Chondrocyte (in vitro differentiated cells): ENCODE results near the gene JMJD7. TPM values are rescaled to one million over a fixed set of nuclear protein-coding genes. Genes with fewer than 3 reads are reported as not detected.

Experiments used
- DNase-seq: peaks from one replicate; pipeline ENCODE4 v3.0.0; 2021; ENCODE audit warnings: mixed read lengths, low spot score
- H3K27ac Mint-ChIP-seq: one replicate; pipeline ENCODE4 v1.8.0; 2021; ENCODE audit warnings: mild to moderate bottlenecking, moderate library complexity, mixed read lengths; ENCODE audit not compliant: unreplicated experiment
- H3K27me3 Mint-ChIP-seq: 2 replicates; pipeline ENCODE4 v1.8.0; 2021; ENCODE audit warnings: low read depth, mixed read lengths
- H3K36me3 Mint-ChIP-seq: 2 replicates; pipeline ENCODE4 v1.8.0; 2021; ENCODE audit warnings: low read depth, mixed read lengths
- H3K4me1 Mint-ChIP-seq: 2 replicates; pipeline ENCODE4 v1.8.0; 2021; ENCODE audit warnings: low read depth, mild to moderate bottlenecking, mixed read lengths
- H3K4me3 Mint-ChIP-seq: one replicate; pipeline ENCODE4 v1.8.0; 2021; ENCODE audit warnings: mild to moderate bottlenecking, moderate library complexity, mixed read lengths; ENCODE audit not compliant: unreplicated experiment
- H3K9me3 Mint-ChIP-seq: 2 replicates; pipeline ENCODE4 v1.8.0; 2021; ENCODE audit warnings: low read depth, mixed read lengths
- CTCF ChIP-seq: fragments of 200-600 bp; sonication (generic); IDR thresholded peaks from 2 replicates; pipeline ENCODE4 v1.5.0; 2021; ENCODE audit warnings: antibody characterized with exemption, mild to moderate bottlenecking, moderate library complexity
- total RNA-seq: library from RNA; stranded (reverse); gene quantifications from 3 replicates; pipeline ENCODE4 v1.2.1, GENCODE V29; 2021

Gene JMJD7
- total RNA-seq, 1 donor from 2014 or later, result 5.2 TPM

- no peak for DNase-seq
- H3K27me3 Mint-ChIP-seq, result no peaks in the 10 kb centered on the region
- peaks cover 13% of the 10 kb centered on the region for H3K4me1 Mint-ChIP-seq
- no peak overlapping the region for H3K4me3 Mint-ChIP-seq
- no peaks in the 10 kb centered on the region for H3K9me3 Mint-ChIP-seq
- H3K27ac Mint-ChIP-seq, result no peak overlapping the region
- TF ChIP-seq CTCF, result no peak
- peaks cover 11% of the 10 kb centered on the region for H3K36me3 Mint-ChIP-seq
Measured at GRCh38 chr15:41809121-41809520, 18.8 kb upstream of the JMJD7 start.

- no peak for DNase-seq
- Mint-ChIP-seq H3K4me1 (peaks cover 7% of the 10 kb centered on the region), H3K27me3 (no peaks in the 10 kb centered on the region), H3K27ac (no peak overlapping the region), H3K4me3 (no peak overlapping the region), H3K9me3 (no peaks in the 10 kb centered on the region), H3K36me3 (peaks cover 15% of the 10 kb centered on the region)
- no peak for TF ChIP-seq CTCF
Measured at GRCh38 chr15:41809526-41810220, 18.2 kb upstream of the JMJD7 start.

GRCh38 chr15:41810651-41811431, 17.1 kb upstream of the JMJD7 start:
- Mint-ChIP-seq H3K4me1 (peaks cover 3% of the 10 kb centered on the region), H3K36me3 (peaks cover 19% of the 10 kb centered on the region), H3K27ac (no peak overlapping the region), H3K9me3 (no peaks in the 10 kb centered on the region), H3K27me3 (no peaks in the 10 kb centered on the region), H3K4me3 (no peak overlapping the region)
- no peak for DNase-seq
- no peak for TF ChIP-seq CTCF

- no peaks in the 10 kb centered on the region for H3K27me3 Mint-ChIP-seq
Measured at GRCh38 chr15:41811432-41812195, 16.3 kb upstream of the JMJD7 start.

More at GRCh38 chr15:41811432-41812195, 16.3 kb upstream of the JMJD7 start:
- no peaks in the 10 kb centered on the region for H3K9me3 Mint-ChIP-seq
- TF ChIP-seq CTCF, result peak; percentile 89
- no peaks in the 10 kb centered on the region for H3K4me1 Mint-ChIP-seq
- DNase-seq, result no peak
- H3K4me3 Mint-ChIP-seq, result no peak overlapping the region
- no peak overlapping the region for H3K27ac Mint-ChIP-seq
- H3K36me3 Mint-ChIP-seq, result peaks cover 23% of the 10 kb centered on the region
